Endometrium (tissue), 2 donors: Measurements from ENCODE around the gene PITPNM3.

ENCODE experiments used
- FAIRE-seq: peaks from 2 replicates; lab custom pipeline; 2012; peaks lifted over from hg19 to GRCh38; lab: Jason Lieb, UNC
- donor health status: control.
- donor health status: control.

The PITPNM3 gene

DNA sequence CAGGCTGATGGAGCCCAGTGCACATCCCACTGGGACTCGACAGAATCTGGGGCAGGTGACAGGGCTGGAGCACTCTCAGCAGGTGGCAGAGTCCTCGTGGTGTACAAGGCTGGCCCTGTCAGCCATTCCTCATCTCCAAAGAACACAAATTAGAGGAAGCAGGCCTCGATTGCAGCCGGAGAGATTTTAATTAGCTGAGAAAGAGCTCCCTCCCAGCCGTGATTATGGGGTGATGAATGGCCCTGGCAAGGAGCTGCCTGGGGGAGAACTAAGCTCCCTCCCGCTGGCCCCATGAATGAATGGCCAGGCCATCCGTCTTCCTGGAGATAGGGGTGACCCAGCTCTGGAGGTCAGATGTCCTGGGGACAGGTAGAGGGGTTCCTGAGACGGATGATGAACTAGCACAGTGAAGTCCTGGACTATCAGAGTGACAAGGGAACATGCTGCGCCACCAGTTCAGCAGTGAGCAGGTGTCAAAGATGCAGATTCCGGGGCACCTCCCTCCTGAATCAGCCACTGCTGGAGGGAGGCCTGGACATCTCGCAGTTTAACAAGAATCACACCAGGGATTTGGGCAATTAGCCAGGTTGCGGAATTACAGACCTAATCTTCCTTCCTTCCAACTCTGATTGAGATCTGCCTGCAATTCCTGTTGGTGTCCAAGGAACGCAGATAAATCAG is 76.6 kb downstream of the PITPNM3 start:
- no peak for FAIRE-seq

DNA sequence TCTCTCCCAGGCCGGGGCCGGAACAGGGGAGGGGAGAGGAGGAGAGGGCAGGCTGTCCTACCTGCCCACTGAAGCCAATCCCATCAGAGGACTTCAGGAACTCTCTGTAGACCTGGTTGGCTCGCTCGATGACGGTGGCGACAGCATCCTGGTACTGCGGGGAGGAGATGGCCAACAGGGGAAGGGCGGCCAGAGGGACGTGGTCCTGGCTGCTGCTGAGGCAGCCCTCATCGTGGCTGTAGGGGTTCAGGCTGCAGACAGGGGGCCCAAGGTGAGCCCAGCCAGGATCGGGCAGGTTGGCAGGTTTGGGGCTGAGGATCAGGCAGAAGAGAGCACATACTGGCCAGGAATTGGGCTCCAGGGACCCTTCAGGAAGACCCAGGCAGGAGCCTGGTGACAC is 77.9 kb downstream of the PITPNM3 start:
- no peak for FAIRE-seq

DNA sequence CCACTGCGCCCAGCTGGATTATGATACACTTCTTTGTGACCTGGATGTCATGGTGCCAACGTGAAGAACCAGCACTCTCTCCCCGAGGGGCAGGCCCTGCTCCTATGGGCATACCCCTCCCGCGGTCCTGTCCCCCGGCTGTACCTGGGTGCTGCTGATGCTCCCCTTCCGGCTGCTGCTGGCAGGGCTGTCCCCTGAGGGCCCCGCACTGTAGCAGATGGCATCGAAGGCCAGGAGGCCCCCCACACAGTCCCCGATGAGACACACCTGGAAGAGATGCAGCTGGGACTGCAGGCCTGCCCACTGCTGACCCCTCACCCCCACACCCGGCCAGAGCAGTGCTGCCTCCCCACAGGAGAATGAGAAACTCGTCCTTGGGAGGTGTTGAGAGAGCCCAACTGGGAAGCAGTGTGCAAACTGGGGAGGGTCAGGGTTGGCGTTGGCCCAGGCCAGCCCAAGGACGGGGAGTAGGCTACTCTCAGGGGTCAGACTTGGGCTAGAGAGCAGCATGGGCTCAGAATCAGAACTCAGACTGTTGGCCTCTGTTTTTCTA is 78.4 kb downstream of the PITPNM3 start:
- no peak for FAIRE-seq

DNA sequence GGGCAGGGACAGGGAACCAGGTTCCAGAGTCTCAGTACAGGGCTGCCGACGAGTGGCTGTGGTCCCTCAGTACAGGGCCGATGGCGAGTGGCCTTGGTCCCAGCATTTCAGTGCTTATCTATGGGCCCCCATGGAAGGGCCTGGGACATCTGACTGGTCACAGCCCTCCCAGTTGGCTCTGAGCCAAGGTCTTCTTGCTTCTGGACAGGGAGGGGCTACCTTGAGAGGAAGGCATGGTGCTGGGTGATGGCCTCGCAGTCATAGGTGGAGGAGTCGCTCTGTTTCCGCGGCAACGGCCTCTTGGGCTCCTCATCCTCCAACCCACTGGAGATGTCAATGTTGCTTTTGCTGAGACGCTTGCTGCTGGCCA is 79.6 kb downstream of the PITPNM3 start:
- FAIRE-seq: no peak

DNA sequence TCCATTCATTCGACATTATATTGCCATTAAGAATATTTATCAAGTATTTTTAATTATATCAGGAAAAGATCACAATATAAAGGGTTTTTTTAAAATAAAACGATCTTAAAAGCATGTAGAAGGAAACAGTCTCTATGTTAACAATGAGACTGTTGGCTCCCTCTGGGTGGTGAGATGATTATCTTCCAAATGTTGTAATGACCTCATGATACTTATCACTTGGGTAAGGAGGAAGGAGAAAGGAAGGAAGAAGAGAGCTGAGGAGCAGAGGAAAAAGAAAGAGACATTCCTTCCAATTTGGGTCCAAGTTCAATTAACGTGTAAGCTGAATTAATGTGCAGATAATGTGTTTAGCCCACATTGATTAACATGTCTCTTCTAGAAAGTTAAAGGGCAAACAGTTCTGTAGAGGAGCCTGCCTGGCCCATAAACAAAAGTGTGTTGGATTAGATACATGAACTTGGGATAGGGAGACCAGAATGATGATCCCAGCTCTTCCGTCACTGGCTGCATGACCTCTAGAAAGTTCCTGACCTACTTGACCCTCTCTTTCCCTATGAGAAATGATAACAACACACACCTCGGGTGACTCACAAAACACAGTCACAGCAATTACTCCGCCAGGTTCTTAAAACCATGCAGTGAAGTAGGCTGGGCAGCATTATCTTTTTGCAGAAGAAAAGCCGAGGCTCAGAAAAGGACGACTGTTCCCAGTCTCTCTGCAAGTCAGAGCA is 80.1 kb downstream of the PITPNM3 start:
- no peak for FAIRE-seq

DNA sequence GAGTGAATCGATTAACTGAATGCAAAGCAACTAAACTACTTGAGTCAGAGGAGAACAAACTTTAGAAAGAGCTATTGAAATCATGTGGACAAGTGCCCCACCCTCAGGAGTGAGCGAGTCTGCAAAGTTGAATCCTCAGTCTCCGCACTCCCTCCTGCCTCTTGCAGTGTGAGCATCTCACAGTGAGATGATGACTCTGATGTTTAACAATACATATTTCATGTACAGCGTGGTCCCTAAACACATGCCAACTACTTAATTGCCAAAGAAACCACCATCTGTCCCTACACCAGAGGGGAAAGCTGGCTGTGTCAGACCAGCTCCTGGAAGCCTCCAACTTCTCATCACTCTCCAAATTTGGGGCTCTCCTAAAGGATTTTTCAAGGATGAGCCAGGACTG is 80.9 kb downstream of the PITPNM3 start:
- no peak for FAIRE-seq

DNA sequence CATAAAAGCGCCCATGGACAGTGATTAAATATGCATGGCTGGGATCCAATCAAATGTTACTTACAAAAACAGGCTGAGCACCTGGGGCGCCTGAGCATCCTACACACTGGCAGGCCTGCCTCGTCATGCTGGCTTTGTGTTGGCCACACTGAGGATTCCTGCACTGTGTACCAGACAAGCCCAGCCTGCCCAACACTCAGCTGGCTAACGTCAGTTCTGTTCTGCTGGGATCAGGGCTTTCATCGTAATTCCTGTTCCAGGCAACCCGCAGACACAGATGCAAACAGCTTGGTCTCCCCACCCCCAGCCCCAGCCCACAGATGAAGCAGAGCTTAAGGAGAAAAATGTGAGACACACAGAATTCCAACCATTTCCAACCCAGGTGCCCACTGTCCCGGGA is 81.4 kb downstream of the PITPNM3 start:
- FAIRE-seq: no peak

DNA sequence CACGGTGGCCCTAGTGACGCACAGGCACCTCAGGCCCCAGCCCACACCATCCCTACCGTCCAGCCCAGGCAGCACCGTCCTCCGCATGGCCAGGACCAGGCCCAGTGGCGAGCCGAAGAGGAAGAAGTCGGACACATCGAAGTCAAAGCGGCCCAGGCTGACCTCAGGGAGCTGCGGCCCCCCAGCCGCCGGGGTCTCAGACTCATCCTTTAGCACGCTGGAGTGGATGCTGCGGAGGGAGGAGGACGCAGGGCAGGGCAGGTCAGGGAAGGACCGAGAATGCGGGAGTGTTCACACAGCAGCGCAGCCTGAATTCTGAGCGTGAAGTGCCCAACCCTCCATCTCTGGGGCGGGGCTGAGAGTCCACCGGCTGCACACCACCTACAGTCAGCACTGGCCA is 82.0 kb downstream of the PITPNM3 start:
- no peak for FAIRE-seq

DNA sequence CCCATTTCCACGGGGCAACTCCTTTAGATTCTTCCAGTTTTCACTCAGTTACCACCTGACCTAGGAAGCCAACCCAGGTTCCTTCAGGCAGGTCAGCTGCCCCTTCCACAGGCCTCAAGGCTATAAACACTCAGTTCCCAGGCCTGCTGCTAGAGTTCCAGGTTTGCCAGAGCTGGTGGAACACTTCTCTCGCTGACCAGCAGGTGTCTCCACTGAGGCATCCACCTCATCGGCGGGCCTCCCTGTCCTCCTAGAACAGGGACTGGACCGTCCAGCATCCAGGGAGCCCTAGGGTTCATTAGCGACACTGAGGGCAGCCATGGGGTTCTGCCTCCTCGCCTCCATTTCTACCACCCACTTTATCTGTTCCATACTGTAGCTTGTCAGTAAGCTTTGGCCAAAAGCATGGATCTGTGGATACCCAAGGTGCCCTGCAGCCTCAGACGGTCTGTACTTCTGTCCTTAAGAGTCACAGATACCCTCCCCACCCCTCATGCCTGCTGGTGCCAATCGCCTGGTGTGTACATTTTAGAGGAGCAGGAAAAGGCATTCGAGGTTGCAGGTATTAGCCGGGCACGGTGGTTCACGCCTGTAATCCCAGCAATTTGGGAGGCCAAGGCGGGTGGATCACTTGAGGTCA is 83.1 kb downstream of the PITPNM3 start:
- FAIRE-seq: no peak

DNA sequence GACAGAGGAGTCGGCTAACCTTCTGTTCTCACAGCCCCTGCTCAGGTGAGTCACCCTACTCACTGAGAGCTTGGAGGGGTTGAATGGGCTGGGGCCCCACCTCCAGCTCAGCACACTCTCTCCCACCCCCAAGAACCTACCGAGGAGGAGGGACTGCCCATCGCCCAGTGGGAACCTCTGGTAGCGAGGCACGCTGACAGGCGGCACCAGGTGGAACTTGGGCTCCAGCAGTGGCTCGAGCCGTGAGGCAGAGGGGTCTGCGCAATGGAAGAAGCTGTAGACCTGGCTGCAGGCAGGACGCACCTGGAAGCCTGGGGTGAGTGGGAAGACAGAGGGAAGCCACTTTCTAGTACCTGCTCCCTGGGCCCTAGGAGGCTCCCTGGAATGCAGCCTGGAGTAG is 83.8 kb downstream of the PITPNM3 start:
- FAIRE-seq: no peak

DNA sequence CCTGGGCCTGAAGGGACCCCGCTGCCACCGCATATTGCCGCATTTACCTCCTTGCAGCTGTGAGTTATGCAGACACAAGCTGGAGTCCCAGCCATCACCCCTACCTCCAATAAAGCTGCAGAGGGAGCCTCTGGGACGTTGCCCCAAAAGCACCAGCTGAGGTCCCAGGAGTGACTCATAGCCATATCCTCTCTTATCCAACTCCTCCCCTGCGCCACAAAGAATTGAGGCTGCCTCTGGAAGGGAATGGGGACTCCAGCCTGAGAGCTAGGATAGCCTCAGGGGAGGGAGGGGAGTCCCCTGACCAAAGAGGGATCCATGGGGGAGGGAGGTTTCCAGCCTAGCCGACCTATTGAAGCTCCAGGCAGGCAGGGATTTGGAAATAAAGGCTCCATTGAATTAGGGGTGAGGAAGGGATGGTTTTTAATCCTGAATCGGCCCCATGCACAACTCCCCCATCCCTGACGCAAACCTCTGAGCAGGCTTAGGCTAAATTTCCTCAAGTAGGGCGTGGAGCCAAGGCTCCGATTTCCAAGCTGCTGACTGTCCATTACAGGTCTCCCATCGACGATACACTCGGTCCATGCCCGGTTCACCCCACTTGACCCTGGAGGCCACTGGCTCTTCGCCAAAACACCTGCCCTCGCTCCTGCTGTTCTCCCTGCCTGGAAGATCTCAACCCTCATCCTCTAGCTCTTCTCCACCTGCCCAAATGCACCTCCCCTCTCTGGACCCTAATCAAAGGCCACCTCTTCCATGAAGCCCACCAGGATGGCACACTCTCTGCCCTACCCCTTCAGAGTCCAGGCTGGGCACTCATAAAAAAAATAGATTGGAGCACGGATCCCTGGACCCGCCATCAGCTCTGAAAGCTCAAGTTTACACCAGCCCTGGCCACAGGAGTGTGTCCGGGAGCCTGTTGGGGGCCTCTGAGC is 84.6 kb downstream of the PITPNM3 start:
- FAIRE-seq: no peak

DNA sequence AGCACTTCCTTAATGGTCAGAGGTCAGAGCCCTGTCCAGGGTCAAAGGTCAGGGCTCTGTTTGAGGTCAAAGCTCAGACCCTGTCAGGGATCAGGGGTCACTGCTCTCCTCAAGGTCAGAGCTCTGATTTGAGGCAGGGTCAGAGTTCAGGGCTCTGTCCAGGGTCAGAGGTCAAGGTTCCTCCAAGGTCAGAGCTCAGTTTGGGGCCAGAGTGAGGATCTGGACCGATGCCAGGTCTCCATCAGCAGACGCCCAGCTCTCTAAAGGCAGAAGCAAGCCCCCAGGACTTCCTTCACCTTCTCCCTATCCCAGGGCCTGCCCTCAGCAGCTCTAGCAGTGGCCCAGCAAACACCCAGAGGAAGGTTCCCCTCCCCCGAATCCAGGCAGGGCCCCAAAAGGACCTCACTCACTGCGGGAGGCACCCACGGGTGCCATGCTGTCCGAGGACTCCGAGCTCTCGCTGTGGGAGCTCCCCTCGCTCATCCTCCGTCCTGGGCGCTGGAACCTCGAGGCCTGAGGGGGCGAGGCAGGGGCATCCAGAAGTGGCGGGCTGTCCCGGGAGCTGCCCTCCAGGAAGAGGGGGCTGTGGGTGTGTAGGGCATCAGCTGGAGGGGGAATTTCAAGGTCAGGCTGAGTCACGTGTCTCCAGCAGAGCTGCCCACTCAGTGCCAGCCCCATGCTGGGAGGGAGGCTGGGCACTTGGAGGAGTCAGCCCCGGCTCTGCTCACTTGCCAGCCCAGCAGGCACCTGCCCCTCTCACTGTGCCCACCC is 85.4 kb downstream of the PITPNM3 start:
- FAIRE-seq: no peak

DNA sequence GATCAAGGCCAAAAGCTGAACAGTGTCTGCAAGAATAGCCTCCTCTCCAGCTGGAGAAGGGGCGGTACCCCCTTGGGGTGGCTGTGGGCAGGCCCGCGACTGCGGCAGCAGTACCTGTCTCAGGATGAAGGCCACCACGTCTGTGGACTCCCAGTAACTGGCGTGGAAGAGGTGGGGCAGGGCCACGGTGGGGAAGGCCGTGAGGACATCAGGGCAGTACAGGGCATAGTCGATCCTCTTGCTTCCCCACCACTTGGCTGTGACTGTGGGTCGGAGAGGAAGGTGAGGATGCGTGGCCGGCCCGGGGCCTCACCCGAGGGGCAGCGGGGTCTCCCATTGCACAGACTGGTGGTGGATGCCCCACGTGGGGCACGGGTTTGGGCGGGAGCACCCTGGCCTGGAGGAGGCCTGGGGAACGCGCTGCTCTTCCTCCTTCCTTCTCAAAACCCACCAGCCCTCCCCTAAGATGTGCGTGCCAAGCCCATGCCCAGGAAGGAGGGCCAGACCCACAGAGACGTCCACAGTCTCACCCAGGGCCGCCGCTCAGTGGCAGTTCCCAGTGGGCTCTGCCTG is 86.1 kb downstream of the PITPNM3 start:
- no peak for FAIRE-seq

DNA sequence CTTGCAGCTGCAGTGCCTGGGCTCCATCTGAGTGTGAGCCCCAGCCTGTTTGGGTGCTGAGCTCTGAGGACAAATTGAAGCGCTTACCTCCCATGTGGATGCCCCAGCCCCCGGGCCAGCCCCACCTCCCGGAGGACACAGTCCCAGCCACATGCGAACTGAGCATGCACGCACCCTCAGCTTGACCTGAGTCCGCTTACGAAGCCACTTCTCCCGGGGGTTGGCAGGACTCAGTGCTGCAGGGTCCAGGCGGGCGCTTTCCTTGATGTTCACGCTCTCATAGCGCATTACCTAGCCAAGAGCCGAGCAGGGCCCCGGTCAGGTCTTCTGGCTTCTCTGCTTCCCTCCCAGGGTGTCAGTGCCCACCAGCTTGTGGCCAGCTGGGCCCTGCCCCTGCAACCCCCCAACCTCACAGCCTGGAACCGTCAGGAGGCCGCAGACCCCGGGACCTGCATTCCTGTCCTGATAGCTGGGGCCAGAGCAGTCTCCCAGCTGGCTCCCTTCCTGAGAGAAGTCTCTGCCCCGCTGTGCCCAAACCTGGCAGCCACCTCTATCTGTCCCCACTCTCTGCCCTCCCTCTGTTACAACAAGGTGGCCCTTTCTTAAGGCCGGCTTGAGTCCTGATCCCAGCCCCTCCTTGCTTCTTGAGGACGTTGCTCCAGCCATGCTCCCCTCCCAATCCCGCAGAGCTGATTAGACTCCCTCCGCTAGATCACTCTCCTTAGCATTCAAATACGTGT is 88.1 kb downstream of the PITPNM3 start:
- no peak for FAIRE-seq

DNA sequence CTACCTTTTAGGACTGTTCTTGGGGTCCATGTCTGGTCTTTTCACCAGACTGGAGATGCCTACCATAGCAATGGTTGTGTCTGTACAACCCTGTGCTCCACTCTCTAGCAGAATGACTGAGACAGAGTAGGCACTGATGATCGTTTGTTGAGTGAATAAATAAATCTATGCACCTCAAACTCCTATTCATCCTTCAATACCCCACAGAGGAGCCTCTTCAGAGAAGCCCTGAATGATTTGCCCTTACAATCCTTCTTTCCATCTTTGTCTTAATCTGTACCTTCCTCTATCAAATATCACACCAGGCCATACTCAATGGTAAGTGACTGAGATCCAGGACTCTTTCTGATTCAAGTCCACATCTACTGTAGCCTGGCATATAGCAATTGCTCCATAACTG is 88.8 kb downstream of the PITPNM3 start:
- FAIRE-seq: no peak

DNA sequence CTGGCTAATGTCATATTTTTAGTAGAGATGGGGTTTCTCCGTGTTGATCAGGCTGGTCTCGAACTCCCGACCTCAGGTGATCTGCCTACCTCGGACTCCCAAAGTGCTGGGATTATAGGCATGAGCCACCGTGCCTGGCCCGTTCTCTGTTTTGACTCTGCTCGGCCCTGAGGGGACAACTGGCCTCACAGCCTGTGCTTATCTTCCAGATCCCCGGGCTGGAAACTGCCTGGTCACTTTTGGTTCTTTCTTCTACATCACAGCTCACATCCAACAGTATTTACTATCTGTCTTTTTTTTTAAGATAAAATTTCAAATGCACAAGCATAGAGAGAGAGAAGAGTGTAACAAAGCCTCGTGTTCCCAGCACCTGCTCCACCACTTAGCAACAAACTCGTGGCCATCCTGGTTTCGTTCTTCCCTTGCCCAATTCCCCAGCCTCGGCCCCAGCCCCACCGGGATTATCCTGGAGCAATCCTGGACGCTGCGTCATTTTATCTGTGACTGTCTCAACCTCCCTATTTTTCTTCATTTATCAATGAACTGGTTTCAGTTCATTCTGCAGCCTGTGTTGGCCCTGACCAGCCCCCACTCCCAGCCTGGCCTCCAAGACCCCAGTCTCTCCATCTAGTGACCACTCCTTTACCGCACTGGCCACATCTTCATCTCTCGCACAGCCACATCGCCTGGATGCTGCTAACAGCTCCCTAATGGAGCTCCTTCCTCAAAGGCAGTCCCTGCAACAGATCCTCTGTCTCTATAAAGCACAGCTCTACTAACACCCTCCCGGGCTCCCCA is 91.0 kb downstream of the PITPNM3 start:
- no peak for FAIRE-seq

DNA sequence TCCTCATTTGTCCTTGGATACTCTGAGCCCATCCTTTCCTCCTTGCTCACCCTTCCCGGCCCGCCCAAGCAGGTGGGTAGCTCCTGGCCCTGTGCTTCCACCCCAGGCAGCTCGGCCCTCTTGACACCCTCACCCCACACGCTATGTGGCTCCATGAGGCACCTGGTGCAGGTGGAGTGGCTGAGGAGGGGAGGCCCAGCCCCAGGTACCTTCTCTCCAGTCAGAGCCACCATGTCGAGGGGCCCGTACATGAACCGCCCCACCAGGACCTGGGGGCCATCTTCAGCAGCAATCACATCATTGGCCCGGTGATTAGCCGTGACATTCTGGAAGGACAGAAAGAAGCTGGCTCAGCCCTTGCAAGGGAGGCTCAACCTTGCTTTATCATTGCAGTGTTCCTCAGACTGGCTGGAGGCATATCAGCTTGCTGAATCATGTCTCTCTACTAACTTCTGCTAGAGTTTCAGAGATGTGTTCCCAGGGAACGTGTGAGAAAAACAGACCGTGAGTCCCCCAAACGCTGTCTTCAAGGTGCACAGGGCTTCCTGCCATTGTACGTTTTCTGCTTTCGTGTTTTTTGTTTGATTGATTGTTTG is 91.8 kb downstream of the PITPNM3 start:
- FAIRE-seq: no peak

DNA sequence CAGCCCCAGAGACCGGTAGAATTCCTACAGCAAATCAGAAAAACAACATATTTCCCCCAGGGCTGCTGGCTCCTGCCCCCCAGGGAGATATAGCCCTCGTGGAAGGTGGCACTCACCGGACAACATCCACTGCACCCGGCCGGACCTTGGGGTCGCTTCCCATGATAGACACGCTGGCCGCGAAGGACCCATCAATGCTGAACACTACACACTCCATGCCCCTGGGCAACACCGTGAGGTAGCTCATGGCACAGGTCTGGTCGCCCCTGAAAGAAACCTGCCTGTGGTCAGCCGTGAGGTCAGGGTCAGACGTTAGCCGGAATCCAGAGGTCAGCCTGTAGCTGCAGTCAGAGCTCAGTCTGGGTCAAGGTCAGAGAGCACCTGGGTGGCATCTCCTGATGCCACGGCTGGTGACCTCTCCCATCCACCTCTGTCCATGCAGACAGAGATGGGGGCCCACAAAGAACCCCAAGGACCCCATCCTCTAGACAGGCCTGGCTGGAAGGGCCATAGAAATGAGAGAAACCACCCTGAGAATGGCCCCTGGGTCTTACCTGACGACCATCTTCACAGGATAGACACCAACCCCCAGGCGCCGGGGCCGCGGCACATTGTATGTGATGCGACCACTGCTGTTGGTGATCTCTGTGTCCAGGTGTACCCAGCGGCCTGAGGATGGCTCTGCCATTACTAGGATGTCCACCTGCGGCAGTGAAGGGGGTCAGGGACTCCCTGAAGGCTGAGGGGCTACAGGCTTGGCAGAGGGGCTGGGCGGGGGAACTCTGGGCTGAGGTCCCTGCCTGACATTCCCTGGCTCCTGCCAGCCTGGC is 92.5 kb downstream of the PITPNM3 start:
- FAIRE-seq: no peak
